ACC112 (cell line): ENCODE data around the gene ITSN2.

ENCODE experiments used
- H2AFZ ChIP-seq: fragments of 200-600 bp; sonication (generic); one replicate; pipeline ENCODE4 v1.6.0; 2017; ENCODE audit warnings: antibody characterized with exemption, low read length; ENCODE audit not compliant: unreplicated experiment
- H3K27ac ChIP-seq: fragments of 200-600 bp; sonication (generic); 2 replicates; pipeline ENCODE4 v1.5.1; 2014; ENCODE audit warnings: low read depth, mild to moderate bottlenecking, antibody characterized with exemption, low read length, moderate library complexity
- H3K27me3 ChIP-seq: fragments of 200-600 bp; sonication (generic); 2 replicates; pipeline ENCODE4 v1.6.1; 2014; ENCODE audit warnings: mild to moderate bottlenecking, antibody characterized with exemption, low read length, moderate library complexity, mixed read lengths; ENCODE audit not compliant: insufficient read depth
- H3K36me3 ChIP-seq: fragments of 200-600 bp; sonication (generic); 2 replicates; pipeline ENCODE4 v1.6.1; 2016; ENCODE audit warnings: mild to moderate bottlenecking, antibody characterized with exemption, low read length, moderate library complexity, mixed read lengths; ENCODE audit not compliant: insufficient read depth
- H3K4me1 ChIP-seq: fragments of 200-600 bp; sonication (generic); one replicate; pipeline ENCODE4 v1.6.1; 2016; ENCODE audit warnings: low read length, mixed read lengths; ENCODE audit not compliant: insufficient read depth, unreplicated experiment, control insufficient read depth
- H3K4me3 ChIP-seq: fragments of 200-600 bp; sonication (generic); 2 replicates; pipeline ENCODE4 v1.5.1; 2014; ENCODE audit warnings: mild to moderate bottlenecking, low read depth, low read length
- H3K79me2 ChIP-seq: fragments of 200-600 bp; sonication (generic); one replicate; pipeline ENCODE4 v1.6.0; 2016; ENCODE audit warnings: low read length; ENCODE audit not compliant: control insufficient read depth, unreplicated experiment, insufficient read depth

ITSN2 gene

GRCh38 chr2:24189551-24189950, 170.8 kb downstream of the ITSN2 start:
- no peak overlapping the region for H2AFZ ChIP-seq

DNA sequence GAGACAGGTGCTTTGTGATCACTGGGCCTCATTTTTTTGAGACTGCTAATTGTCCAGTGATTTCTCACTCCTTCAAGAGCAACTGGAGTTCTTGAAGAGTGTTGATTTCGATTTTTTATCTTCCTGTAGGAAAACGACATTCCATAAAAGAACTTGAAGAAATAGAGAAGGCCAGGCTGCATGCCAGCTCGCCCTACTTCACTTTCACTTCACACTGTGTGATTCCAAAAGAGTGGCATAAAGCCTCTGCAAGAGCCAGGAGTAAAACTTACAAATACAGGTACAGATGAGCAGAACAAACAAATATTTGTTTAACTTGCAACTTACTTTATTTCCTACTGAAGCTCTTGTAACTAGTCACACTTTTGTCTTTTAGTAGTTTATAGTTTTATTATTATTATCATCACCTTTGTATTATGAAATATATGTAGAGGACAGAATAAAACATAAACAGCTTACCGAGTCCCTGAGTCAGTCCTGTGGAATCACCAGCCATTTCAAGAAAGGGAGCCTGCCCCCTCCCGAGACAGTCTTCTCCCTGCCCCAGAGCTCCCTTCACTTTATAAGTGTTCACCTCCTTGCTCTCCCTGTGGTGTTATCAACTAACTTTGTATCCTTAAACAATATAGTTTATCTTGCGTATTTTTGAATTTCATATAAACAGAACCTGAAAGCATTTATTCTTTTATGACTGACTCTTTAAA, 176.8 kb downstream of the ITSN2 start:
- Histone ChIP-seq H2AFZ (no peak overlapping the region), H3K79me2 (no peaks in the 10 kb centered on the region), H3K4me3 (no peak overlapping the region), H3K27ac (no peak overlapping the region), H3K27me3 (no peaks in the 10 kb centered on the region), H3K4me1 (no peaks in the 10 kb centered on the region), H3K36me3 (no peaks in the 10 kb centered on the region)

More at GRCh38 chr2:24189551-24189950, 170.8 kb downstream of the ITSN2 start:
- H3K4me3 ChIP-seq: no peak overlapping the region
- H3K36me3 ChIP-seq: no peaks in the 10 kb centered on the region
- 0 out of 2 replicates have a peak, but pooled peaks cover 3% of the 10 kb centered on the region for H3K27me3 ChIP-seq
- H3K4me1 ChIP-seq: no peaks in the 10 kb centered on the region
- no peak overlapping the region for H3K27ac ChIP-seq
- H3K79me2 ChIP-seq: no peaks in the 10 kb centered on the region

DNA sequence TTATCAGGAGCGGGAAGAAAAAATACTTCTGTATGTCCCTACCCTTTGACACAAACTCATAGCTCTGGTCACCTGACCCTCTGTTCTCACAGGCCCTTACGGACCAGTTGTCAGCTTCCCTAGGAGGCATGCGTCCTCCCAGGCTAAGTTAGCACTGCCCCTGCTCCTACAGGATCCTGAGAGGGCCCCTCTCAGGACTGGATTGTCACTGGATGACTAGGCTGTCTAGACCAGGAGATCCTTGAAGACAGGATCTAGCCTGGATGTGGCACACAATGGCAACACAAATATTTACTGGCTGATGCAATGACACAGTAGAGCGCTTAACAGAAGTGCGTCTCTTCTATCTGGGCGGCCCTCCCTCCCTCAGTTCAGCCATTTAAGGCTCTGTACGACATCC, 177.8 kb downstream of the ITSN2 start:
- Histone ChIP-seq H3K79me2 (no peaks in the 10 kb centered on the region), H3K27me3 (no peaks in the 10 kb centered on the region), H3K27ac (no peak overlapping the region), H2AFZ (no peak overlapping the region), H3K4me3 (no peak overlapping the region), H3K4me1 (no peaks in the 10 kb centered on the region), H3K36me3 (no peaks in the 10 kb centered on the region)

- H3K4me1 ChIP-seq: no peaks in the 10 kb centered on the region
- no peaks in the 10 kb centered on the region for H3K27me3 ChIP-seq
- H3K79me2 ChIP-seq: no peaks in the 10 kb centered on the region
- no peak overlapping the region for H2AFZ ChIP-seq
- no peak overlapping the region for H3K4me3 ChIP-seq
- no peaks in the 10 kb centered on the region for H3K36me3 ChIP-seq
- H3K27ac ChIP-seq: no peak overlapping the region
Measured at GRCh38 chr2:24181849-24182248, 178.5 kb downstream of the ITSN2 start.

- H3K27me3 ChIP-seq: no peaks in the 10 kb centered on the region
- no peak overlapping the region for H2AFZ ChIP-seq
- H3K27ac ChIP-seq: no peak overlapping the region
- H3K79me2 ChIP-seq: no peaks in the 10 kb centered on the region
- no peaks in the 10 kb centered on the region for H3K36me3 ChIP-seq
- no peak overlapping the region for H3K4me3 ChIP-seq
- no peaks in the 10 kb centered on the region for H3K4me1 ChIP-seq
Measured at GRCh38 chr2:24179683-24180082, 180.7 kb downstream of the ITSN2 start.

DNA sequence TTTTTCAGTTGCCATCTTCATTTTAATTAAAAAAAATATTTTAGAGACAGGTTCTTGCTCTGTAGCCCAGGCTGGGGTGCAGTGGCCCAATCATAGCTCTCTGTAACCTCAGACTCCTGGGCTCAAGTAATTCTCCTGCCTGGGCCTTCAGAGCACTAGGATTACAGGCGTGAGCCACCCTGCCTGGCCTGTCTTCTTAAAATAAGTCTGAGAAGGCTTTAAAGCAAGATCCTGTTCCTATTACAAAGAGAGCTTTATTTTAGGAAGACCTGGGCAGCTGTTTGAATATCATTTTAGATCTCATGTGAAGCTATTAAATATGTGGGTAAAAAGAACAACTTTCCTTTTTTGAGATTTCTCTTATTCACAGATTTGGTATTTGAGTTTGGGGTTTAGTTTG, 184.0 kb downstream of the ITSN2 start:
- H3K27me3 ChIP-seq: no peaks in the 10 kb centered on the region
- no peaks in the 10 kb centered on the region for H3K36me3 ChIP-seq
- no peak overlapping the region for H3K4me3 ChIP-seq
- H3K27ac ChIP-seq: no peak overlapping the region
- no peak overlapping the region for H2AFZ ChIP-seq
- H3K4me1 ChIP-seq: no peaks in the 10 kb centered on the region
- H3K79me2 ChIP-seq: no peaks in the 10 kb centered on the region

DNA sequence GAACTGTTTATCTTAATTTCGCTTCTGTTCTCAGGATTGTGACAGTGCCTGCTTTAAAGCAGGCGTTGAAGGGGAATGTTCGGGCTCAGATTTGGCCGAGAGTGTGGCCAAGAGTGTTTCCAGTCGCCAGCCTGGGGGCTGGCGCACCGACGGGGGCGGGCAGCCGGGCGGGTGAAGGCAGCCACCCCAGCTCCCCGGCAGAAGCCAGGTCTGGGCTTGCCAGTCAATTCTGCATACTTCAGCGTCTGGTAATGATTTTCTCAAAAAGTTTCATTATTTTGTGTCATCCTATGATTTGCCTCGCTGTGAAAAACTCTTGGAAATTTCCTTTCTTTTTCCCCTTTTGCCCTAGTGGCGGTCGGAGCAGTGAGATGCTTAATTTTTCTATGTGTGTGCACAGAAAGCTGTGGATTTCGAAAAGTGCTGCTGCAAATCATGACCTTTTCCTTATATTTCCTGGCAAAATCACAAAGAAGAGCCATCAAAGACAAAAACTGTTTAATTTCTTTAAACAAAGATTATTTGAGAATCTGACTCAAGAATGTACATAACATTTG, 184.6 kb downstream of the ITSN2 start:
- no peaks in the 10 kb centered on the region for H3K4me1 ChIP-seq
- no peaks in the 10 kb centered on the region for H3K79me2 ChIP-seq
- H3K27ac ChIP-seq: no peak overlapping the region
- H3K36me3 ChIP-seq: no peaks in the 10 kb centered on the region
- no peaks in the 10 kb centered on the region for H3K27me3 ChIP-seq
- peak overlapping the region; percentile 84 for H2AFZ ChIP-seq
- peak overlapping the region; percentile 70 for H3K4me3 ChIP-seq

DNA sequence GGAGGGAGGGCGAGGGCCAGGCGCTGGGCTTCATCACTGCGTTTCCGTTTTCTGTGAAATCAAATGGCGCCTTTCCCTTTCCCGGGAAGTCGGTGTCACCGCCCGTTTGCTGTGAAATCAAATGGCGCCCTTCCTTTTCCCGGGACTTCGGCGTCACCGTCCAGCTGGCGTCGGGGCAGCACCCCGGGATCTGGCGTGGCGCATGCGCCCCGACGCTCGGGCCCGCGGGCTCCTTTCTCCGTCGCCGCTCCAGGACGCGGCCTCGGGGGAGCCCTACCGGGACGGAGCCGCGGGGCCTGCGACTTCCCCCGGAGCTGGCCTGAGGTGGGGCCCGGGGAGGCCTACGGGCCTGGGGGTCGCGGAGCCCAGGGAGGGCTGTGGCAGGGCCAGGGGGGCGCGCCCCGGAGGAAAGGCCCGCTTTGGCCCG, 185.5 kb downstream of the ITSN2 start, which contains the start of gene FAM228A:
FAM228A (plus strand) TSS at position 203 of the 427 bp plus-strand sequence. CDS start 428 bp downstream, outside the sequence.
- H3K4me1 ChIP-seq: no peaks in the 10 kb centered on the region
- no peaks in the 10 kb centered on the region for H3K79me2 ChIP-seq
- H3K27me3 ChIP-seq: no peaks in the 10 kb centered on the region
- peak within 1 kb of the TSS; percentile 70 for H3K4me3 ChIP-seq
- H2AFZ ChIP-seq: peak within 1 kb of the TSS; percentile 84
- no peak within 1 kb of the TSS for H3K27ac ChIP-seq
- H3K36me3 ChIP-seq: no peaks in the 10 kb centered on the region

GRCh38 chr2:24169023-24169422, 191.3 kb downstream of the ITSN2 start:
- H3K27ac ChIP-seq: no peak overlapping the region
- no peak overlapping the region for H2AFZ ChIP-seq
- no peaks in the 10 kb centered on the region for H3K4me1 ChIP-seq
- H3K79me2 ChIP-seq: no peaks in the 10 kb centered on the region
- no peaks in the 10 kb centered on the region for H3K36me3 ChIP-seq
- no peak overlapping the region for H3K4me3 ChIP-seq
- no peaks in the 10 kb centered on the region for H3K27me3 ChIP-seq

GRCh38 chr2:24164416-24164973, 195.8 kb downstream of the ITSN2 start:
- no peaks in the 10 kb centered on the region for H3K4me1 ChIP-seq
- no peak overlapping the region for H3K4me3 ChIP-seq
- H3K27me3 ChIP-seq: no peaks in the 10 kb centered on the region
- no peak overlapping the region for H3K27ac ChIP-seq
- H3K36me3 ChIP-seq: no peaks in the 10 kb centered on the region
- no peaks in the 10 kb centered on the region for H3K79me2 ChIP-seq
- no peak overlapping the region for H2AFZ ChIP-seq

GRCh38 chr2:24163601-24164000, 196.7 kb downstream of the ITSN2 start:
- H3K36me3 ChIP-seq: no peaks in the 10 kb centered on the region
- H3K27me3 ChIP-seq: no peaks in the 10 kb centered on the region
- no peaks in the 10 kb centered on the region for H3K4me1 ChIP-seq
- H3K4me3 ChIP-seq: no peak overlapping the region
- no peak overlapping the region for H2AFZ ChIP-seq
- no peak overlapping the region for H3K27ac ChIP-seq
- H3K79me2 ChIP-seq: no peaks in the 10 kb centered on the region
